ENCODE data around the gene UBD. TPM values are rescaled to one million over a fixed set of nuclear protein-coding genes. Genes with fewer than 3 reads are reported as not detected.
A peak's percentile ranks its signal among the peaks of the same experiment; 100 is the strongest.

UBD gene
- total RNA-seq, 2 donors from 2014 or later: 0.86 to 10.3 TPM

DNA sequence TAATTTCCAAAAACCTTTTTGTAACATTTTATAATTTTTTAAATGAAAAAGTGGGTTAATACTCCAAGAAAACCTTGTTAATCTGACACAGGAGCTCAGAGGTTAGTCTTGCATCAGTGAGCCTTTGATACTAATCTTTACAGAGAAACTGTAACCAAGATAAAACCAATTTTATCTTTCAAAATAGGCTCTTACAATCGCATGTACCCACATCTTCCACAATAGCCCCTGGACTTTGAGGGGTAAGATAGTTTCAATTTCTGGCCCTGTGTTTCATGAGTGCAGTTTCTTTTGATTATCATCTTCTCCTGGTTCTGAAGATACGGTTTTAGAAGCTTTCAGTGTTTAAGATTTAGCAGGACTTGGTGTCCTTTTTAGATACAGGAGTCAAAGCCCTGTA, 37.3 kb downstream of the UBD start:
- no peak overlapping the region for H3K27ac ChIP-seq
- TF ChIP-seq, protein P1, sequence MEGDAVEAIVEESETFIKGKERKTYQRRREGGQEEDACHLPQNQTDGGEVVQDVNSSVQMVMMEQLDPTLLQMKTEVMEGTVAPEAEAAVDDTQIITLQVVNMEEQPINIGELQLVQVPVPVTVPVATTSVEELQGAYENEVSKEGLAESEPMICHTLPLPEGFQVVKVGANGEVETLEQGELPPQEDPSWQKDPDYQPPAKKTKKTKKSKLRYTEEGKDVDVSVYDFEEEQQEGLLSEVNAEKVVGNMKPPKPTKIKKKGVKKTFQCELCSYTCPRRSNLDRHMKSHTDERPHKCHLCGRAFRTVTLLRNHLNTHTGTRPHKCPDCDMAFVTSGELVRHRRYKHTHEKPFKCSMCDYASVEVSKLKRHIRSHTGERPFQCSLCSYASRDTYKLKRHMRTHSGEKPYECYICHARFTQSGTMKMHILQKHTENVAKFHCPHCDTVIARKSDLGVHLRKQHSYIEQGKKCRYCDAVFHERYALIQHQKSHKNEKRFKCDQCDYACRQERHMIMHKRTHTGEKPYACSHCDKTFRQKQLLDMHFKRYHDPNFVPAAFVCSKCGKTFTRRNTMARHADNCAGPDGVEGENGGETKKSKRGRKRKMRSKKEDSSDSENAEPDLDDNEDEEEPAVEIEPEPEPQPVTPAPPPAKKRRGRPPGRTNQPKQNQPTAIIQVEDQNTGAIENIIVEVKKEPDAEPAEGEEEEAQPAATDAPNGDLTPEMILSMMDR (IDR thresholded peaks at IDR 0.05): no peak
- DNase-seq: no peak
- no peaks in the 10 kb centered on the region for H3K9me3 ChIP-seq
- H3K27me3 ChIP-seq: no peaks in the 10 kb centered on the region
- H3K4me3 ChIP-seq: no peak overlapping the region
- intact Hi-C loops (cut with DNase I): no loop called here
- H3K4me1 ChIP-seq: no peaks in the 10 kb centered on the region
- H3K36me3 ChIP-seq: no peaks in the 10 kb centered on the region
- H3K9ac ChIP-seq (ENCODE audit: low read depth in 2 of 2, low read length in 2 of 2): no peak overlapping the region

DNA sequence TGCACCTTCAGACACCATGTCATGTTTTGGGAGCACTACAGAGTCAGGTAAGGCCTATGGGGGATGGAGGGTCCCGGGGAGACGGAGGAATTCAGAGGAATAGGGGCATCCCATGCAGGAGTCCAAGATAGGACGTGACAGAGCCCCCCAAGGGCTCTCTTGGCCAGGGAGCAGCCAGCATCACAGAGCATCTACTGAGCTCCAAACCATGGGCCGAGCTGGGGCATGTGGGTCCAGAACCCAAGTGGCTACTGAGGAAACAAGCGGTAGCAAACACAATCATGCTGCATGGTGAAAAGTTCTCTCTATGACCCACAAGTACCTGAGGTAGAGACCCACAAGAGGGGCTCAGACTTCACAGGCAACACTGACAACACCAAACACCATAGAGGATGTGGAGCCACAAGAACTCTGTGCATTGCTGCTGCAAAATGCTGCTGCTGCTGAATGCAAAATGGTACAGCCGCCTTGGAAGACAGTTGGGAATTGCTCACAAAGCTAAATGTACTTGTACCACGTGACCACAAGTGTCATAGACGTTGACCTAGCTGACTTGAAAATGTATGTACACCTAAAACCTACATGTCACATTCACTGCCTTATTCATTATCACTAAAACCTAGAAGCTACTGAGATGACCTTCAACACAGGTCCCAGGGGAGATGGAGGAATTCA, 38.4 kb downstream of the UBD start:
- DNase-seq: peak; percentile 7
- intact Hi-C loops (cut with DNase I): no loop called here
- Histone ChIP-seq H3K27ac (no peak overlapping the region), H3K9ac (ENCODE audit: low read depth in 2 of 2, low read length in 2 of 2) (no peak overlapping the region), H3K4me3 (no peak overlapping the region), H3K4me1 (no peaks in the 10 kb centered on the region), H3K36me3 (no peaks in the 10 kb centered on the region), H3K9me3 (no peaks in the 10 kb centered on the region), H3K27me3 (no peaks in the 10 kb centered on the region)
- TF ChIP-seq, protein P1 (IDR thresholded peaks at IDR 0.05): no peak

DNA sequence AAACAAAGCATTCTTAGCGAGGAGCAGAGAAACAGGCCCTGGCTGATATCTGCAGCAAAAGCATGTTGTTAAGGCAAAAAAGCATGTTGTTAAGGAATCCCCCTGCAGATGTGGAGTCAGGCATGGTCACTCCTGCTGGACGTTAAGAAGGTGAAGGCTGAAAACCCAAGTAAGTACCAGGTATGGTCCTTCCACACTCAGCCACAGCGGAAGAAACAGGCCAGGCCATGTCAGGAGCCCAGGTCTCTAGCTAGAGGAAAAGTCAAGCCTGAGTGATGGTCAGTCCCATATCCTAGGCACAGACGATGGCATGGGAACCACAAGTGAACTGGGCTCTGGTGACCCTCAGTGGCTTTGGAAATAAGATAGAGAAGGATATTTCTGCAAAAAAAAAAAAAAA, 39.3 kb downstream of the UBD start:
- Histone ChIP-seq H3K9me3 (no peaks in the 10 kb centered on the region), H3K27me3 (no peaks in the 10 kb centered on the region), H3K27ac (no peak overlapping the region), H3K4me1 (no peaks in the 10 kb centered on the region), H3K9ac (ENCODE audit: low read depth in 2 of 2, low read length in 2 of 2) (no peak overlapping the region), H3K4me3 (no peak overlapping the region), H3K36me3 (no peaks in the 10 kb centered on the region)
- intact Hi-C loops (cut with DNase I): no loop called here
- TF ChIP-seq, protein P1 (IDR thresholded peaks at IDR 0.05): no peak
- no peak for DNase-seq

DNA sequence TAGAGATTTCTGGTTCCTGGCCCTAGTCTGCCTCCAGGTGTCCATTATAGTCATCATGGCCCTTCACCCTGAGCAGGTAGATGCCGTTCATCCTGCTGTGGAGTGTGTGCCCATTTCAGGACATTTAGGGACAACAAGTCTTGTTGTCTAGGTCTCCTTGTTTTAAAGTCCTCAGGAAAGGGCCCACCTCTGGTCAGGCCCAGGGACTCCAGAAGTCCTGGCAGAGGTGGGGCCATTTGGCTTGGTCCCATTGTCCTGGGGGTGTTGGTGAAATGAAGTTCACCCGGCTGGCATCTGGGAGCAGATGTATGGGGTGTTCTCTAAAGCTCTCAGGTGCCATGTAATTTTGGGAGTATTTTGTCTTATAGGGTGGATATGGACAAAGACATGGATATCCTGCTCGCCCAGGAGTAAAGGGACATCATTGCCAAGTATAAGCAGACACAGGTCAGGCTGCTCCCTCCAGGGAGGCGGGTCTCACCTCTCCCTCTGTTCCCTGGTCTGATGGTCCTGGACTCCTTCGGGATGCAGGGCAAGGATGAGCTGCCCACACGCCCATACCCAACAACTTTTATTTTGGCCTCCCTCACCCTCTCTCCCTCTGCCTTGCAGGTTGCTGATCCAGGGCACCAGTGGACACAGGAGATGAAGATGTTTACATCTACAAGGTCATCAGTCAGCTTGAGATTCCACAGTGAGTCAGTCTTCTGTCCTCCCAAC, 40.1 kb downstream of the UBD start:
- intact Hi-C loops (cut with DNase I): no loop called here
- no peaks in the 10 kb centered on the region for H3K27me3 ChIP-seq
- no peaks in the 10 kb centered on the region for H3K9me3 ChIP-seq
- TF ChIP-seq, protein P1 (IDR thresholded peaks at IDR 0.05): no peak
- H3K4me1 ChIP-seq: no peaks in the 10 kb centered on the region
- H3K36me3 ChIP-seq: no peaks in the 10 kb centered on the region
- H3K9ac ChIP-seq (ENCODE audit: low read depth in 2 of 2, low read length in 2 of 2): no peak overlapping the region
- no peak overlapping the region for H3K27ac ChIP-seq
- H3K4me3 ChIP-seq: no peak overlapping the region
- DNase-seq: no peak

DNA sequence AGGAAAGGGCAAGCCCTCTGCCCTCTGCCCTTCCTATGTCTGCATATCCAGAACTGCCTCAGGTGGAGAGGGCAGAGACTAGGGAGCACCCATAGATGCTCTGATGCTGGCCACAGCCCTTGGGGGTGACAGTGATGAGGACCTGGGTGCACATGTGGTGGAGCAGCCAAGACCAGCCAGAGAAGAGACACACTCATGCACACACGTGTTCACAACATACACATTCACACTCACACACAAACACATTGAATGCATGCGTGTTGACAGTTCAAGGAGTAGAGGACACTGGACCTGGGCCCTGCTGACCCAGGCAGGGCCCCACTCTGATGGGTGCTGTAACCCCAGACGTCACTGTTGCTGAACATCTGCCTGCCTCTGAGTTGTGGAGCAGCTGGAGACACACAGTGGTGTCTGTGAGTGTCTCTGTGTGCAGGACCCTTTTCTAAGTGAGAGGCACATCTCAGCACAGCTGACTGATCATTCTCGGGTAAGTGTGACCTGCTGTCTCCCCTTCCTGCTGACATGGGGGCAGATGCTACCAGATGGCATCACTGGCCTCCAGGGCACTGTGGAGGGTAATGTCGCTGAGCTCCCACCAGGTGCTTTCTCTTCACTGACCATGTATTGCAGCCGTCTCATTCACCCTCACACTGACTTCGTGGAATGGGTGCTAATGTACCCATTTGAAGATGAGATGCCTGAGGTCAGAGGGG, 41.6 kb downstream of the UBD start:
- Histone ChIP-seq H3K27ac (no peak overlapping the region), H3K4me3 (no peak overlapping the region), H3K4me1 (no peaks in the 10 kb centered on the region), H3K27me3 (no peaks in the 10 kb centered on the region), H3K9me3 (no peaks in the 10 kb centered on the region), H3K36me3 (no peaks in the 10 kb centered on the region), H3K9ac (ENCODE audit: low read depth in 2 of 2, low read length in 2 of 2) (no peak overlapping the region)
- intact Hi-C loops (cut with DNase I): no loop called here
- no peak for DNase-seq
- TF ChIP-seq, protein P1 (IDR thresholded peaks at IDR 0.05): no peak

Data from colonic mucosa (tissue), 4 donors.